Suprapubic skin (tissue), 3 donors: ENCODE measurements around the gene DLGAP5.

ENCODE experiments used
- CTCF ChIP-seq, 2 donors: fragments of 200-600 bp in 1 of 2; fragments of 450-650 bp in 1 of 2; sonication (generic) in 1 of 2; IDR thresholded peaks; one replicate each; pipeline ENCODE4 v1.5.1; 2016 to 2019; ENCODE audit warnings: antibody characterized with exemption in 2 of 2, mild to moderate bottlenecking in 1 of 2, moderate library complexity in 1 of 2
- POLR2A ChIP-seq, 2 donors: fragments of 450-650 bp; IDR thresholded peaks; one replicate each; pipeline ENCODE4 v1.6.1; 2017; ENCODE audit warnings: antibody characterized with exemption in 2 of 2, mild to moderate bottlenecking in 2 of 2, moderate library complexity in 2 of 2

GRCh38 chr14:55153951-55154350, 37.4 kb downstream of the DLGAP5 start:
- TF ChIP-seq POLR2A (IDR thresholded peaks at IDR 0.05) (no peak), CTCF (IDR thresholded peaks at IDR 0.05) (no peak)
